22Rv1 (cell line): ENCODE data around the gene RAD51B.

Source experiments
- H3K27ac ChIP-seq: fragments of 450-650 bp; 2 replicates; pipeline ENCODE4 v1.5.1; 2017
- CTCF ChIP-seq: fragments of 450-650 bp; IDR thresholded peaks from 2 replicates; pipeline ENCODE4 v1.5.1; 2017; ENCODE audit warnings: mild to moderate bottlenecking
- ZFX ChIP-seq: fragments of 450-650 bp; IDR thresholded peaks from 2 replicates; pipeline ENCODE4 v1.6.1; 2017; ENCODE audit warnings: antibody characterized with exemption, borderline replicate concordance

RAD51B gene

DNA sequence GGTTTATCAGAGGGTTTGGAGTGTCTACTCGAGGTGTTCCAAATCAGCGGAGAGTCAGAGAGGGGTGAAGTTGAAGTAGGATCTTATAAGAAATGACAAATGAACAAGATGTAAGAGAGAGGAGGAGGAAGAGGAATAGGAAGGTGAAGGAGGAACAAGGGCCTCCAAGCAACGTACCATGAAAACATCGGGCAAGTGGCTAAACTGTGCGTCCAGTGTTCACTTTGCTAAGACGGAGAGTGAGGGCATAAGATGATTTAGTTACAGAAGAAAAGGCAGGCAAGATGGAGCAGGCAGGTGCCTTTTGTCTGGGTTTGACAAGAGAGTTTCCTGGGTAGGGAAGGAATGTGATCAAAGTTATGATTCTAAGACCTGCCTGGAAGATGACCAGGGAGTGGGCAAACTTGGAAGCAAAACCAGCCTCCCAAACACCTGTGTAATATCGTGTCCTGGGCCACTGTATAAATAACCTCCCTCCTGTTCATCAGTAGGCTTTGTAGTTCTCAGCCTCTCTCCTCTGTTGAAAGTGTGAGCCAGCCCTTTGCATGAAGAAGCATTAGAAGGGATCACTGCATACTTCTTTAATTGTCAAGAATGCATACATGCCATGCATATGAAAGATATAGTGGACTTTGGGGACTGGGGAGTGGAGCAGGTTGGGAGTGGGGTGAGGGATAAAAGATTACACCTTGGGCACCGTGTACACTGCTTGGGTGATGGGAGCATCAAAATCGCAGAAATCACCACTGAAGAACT, 861.9 kb downstream of the RAD51B start:
- TF ChIP-seq CTCF (no peak), ZFX (no peak)
- H3K27ac ChIP-seq, result no peak overlapping the region

DNA sequence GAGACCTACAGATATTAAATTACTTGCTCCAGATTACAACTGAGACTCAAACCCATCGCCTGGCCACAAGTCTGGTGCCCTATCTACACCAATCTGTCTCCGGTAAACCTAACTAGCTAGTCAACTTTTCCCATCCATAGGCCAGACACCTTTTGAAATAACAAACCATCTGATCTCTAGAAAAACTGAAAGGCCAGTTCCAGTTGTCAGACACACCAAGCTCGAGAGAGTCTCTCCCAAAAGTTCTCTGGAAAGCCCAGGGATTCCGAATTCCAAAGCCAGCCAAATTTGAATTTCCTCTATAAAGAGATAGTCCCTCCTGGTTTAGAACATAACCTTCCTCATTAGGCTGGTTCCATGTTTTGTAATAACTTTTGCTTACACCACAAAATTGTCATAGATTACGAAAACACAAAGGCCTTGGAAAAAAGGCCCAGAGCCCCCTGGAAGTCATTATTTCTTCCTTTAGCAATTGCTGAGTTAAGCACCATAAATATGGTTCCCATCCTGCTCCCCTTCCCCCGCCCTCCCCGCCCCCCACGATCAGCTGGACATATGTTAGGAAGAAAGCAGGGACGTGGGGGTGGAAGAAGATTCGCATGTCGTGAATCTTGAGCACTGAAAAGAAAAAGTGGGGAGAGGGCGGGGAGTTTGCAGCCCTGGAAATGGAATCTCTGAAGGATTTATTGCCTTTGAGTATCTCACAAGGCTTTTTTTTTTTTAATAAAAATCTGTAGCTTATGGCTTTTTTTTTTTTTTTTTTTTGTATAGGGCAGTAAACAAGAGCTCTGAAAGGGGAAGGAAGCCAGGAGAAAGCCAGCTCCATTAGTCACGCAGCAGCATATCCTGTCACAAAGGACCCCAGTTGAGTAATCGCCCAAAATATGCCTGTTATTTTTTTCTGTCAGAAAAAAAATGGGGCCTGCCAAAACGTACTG, 862.9 kb downstream of the RAD51B start:
- H3K27ac ChIP-seq, result no peak overlapping the region
- TF ChIP-seq CTCF, result no peak
- no peak for TF ChIP-seq ZFX

GRCh38 chr14:68683326-68683725, 863.7 kb downstream of the RAD51B start:
- no peak overlapping the region for H3K27ac ChIP-seq
- no peak for TF ChIP-seq ZFX
- TF ChIP-seq CTCF, result no peak

DNA sequence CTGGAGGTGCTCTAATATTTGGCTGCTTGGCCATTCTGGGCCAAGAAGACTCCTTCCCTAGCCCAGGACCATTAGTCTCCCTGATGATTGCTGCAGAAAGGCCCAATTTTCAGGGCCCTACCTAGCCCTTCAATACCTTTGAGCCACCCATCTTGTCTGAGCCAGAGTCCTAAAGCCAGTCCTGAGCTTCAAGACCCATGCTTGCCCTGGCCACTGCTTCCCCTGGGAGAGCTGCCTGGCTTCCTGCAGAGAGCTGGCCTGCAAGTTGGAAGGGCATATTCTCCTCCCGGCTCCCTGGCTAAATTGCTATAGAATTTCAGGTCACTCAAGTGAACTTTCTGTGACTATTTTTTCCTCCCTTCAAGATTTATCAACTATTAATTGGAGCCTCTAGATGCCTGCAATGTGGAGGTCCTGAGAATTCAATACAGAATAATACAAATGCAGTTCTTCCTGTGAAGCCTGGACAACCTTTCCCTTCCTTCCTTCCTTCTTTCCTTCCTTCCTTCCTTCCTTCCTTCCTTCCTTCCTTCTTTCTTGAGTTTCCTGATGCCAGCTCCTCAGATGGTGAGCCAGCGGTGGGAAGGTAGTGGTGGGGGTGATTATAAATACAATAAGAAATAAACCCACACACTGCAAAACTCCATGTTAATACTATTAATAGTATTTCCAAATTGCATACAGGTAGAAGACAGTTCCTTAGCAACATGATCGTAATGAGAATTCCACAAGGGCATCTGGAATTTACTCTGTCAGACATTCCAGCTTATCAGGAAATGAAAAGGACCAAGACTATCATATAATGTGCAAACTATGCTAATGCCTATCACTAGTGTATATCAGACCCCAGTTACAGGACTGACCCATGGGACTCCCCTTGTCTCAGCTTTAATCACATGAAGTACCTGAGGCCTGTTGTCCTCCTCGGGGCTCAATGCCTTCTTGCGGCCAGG, 865.2 kb downstream of the RAD51B start:
- no peak overlapping the region for H3K27ac ChIP-seq
- TF ChIP-seq CTCF (no peak), ZFX (no peak)

GRCh38 chr14:68685419-68686204, 866.0 kb downstream of the RAD51B start:
- H3K27ac ChIP-seq, result no peak overlapping the region
- TF ChIP-seq ZFX (no peak), CTCF (no peak)

GRCh38 chr14:68686205-68686465, 866.6 kb downstream of the RAD51B start:
- H3K27ac ChIP-seq, result no peak overlapping the region
- TF ChIP-seq ZFX, result no peak
- TF ChIP-seq CTCF, result no peak
